ENCODE results near the gene RWDD1.

- TF ChIP-seq CTCF (IDR thresholded peaks at IDR 0.05; ENCODE audit: low read depth, low read length) (no peak), EZH2phosphoT487 (IDR thresholded peaks at IDR 0.05; ENCODE audit: low read depth) (no peak)
Observed at GRCh38 chr6:116562614-116563013, 8.7 kb upstream of the RWDD1 start.
